Measurements from ENCODE around the gene HAAO.

- TF ChIP-seq CTCF (IDR thresholded peaks at IDR 0.05) (no peak), EP300 (IDR thresholded peaks at IDR 0.05) (no peak), POLR2A (IDR thresholded peaks at IDR 0.05) (no peak)
These were observed 11.2 kb downstream of the HAAO start for GRCh38 chr2:42781181-42781580.

All from ovary (tissue), 3 donors.